Astrocyte of the spinal cord (primary cell): ENCODE data around the gene ANKS1B.

Experiments used
- DNase-seq: peaks from one replicate; pipeline ENCODE4 v3.0.0; 2011; ENCODE audit warnings: low read depth, low spot score
- H3K4me3 ChIP-seq: 2 replicates; pipeline ENCODE4 v1.5.1; 2011; ENCODE audit warnings: low read depth, mild to moderate bottlenecking, low read length, moderate library complexity
- CTCF ChIP-seq: IDR thresholded peaks from 2 replicates; pipeline ENCODE4 v1.5.1; 2012; ENCODE audit warnings: low read depth, mild to moderate bottlenecking, low read length, inconsistent platforms
- in situ Hi-C: cut with HindIII; loops from 2 replicates; pipeline ENCODE4 v1.10.0; 2017; ENCODE audit warnings: low sequenced_read_pairs

Gene ANKS1B

GRCh38 chr12:99152337-99152736 lies 832.4 kb downstream of the ANKS1B start:
- no peak for DNase-seq
- no peak overlapping the region for H3K4me3 ChIP-seq
- no peak for TF ChIP-seq CTCF
- in situ Hi-C loops = no loop called here

GRCh38 chr12:99151744-99152143 lies 833.0 kb downstream of the ANKS1B start:
- no peak for DNase-seq
- H3K4me3 ChIP-seq = no peak overlapping the region
- in situ Hi-C loops = no loop called here
- TF ChIP-seq CTCF = no peak

- no peak for TF ChIP-seq CTCF
- DNase-seq = no peak
- H3K4me3 ChIP-seq = no peak overlapping the region
- in situ Hi-C loops = no loop called here
Measured at GRCh38 chr12:99147130-99147529, 837.6 kb downstream of the ANKS1B start.

- H3K4me3 ChIP-seq = no peak overlapping the region
- in situ Hi-C loops = no loop called here
- no peak for TF ChIP-seq CTCF
- DNase-seq = no peak
Measured at GRCh38 chr12:99146730-99147129, 838.0 kb downstream of the ANKS1B start.

- no peak for DNase-seq
- in situ Hi-C loops = no loop called here
- no peak overlapping the region for H3K4me3 ChIP-seq
- no peak for TF ChIP-seq CTCF
Measured at GRCh38 chr12:99146185-99146584, 838.6 kb downstream of the ANKS1B start.

- H3K4me3 ChIP-seq = no peak overlapping the region
- in situ Hi-C loops = no loop called here
- no peak for DNase-seq
- TF ChIP-seq CTCF = no peak
Measured at GRCh38 chr12:99142651-99143050, 842.1 kb downstream of the ANKS1B start.

GRCh38 chr12:99140017-99140720 lies 844.6 kb downstream of the ANKS1B start:
- in situ Hi-C loops = no loop called here
- DNase-seq = no peak
- no peak overlapping the region for H3K4me3 ChIP-seq
- TF ChIP-seq CTCF = no peak
